ENCODE measurements around the gene UPF3A. TPM values are rescaled to one million over a fixed set of nuclear protein-coding genes. Genes with fewer than 3 reads are reported as not detected.

UPF3A gene
- total RNA-seq, 1 experiment from 2014 or later: 88.3 TPM

- TF ChIP-seq CTCF (IDR thresholded peaks at IDR 0.05; ENCODE audit: insufficient read depth in 1 of 2, low read depth in 1 of 2, low read length in 1 of 2, severe bottlenecking in 1 of 2, unreplicated experiment in 1 of 2): no peak
- CTCF ChIA-PET: no interaction called here
These were observed 42.9 kb downstream of the UPF3A start for GRCh38 chr13:114324334-114324733.

GRCh38 chr13:114325729-114326128 is 44.3 kb downstream of the UPF3A start:
- Mint-ChIP-seq H3K4me3 (ENCODE audit: unreplicated experiment) (no peak overlapping the region), H3K4me1 (ENCODE audit: low read depth, unreplicated experiment) (no peaks in the 10 kb centered on the region), H3K27ac (ENCODE audit: unreplicated experiment) (no peak overlapping the region), H3K9me3 (ENCODE audit: unreplicated experiment) (no peaks in the 10 kb centered on the region), H3K27me3 (ENCODE audit: insufficient read depth, unreplicated experiment) (no peaks in the 10 kb centered on the region), H3K36me3 (ENCODE audit: insufficient read depth, unreplicated experiment) (peaks cover 63% of the 10 kb centered on the region)
- no TSS peak for BruUV-seq (replicated peaks)
- 0 out of 2 replicates have a peak, but pooled peaks cover 2% of the 10 kb centered on the region for H3K9me3 ChIP-seq
- no peaks in the 10 kb centered on the region for H3K27me3 ChIP-seq (replicated peaks; ENCODE audit: control insufficient read depth, insufficient read depth, low read length)
- H3K4me3 ChIP-seq (ENCODE audit: low read depth, low read length): no peak overlapping the region
- no peak for TF ChIP-seq CTCF (IDR thresholded peaks at IDR 0.05; ENCODE audit: insufficient read depth in 1 of 2, low read depth in 1 of 2, low read length in 1 of 2, severe bottlenecking in 1 of 2, unreplicated experiment in 1 of 2)
- DNase-seq: no peak
- CTCF ChIA-PET: no interaction called here
- intact Hi-C loops (cut with micrococcal nuclease; ENCODE audit: unreplicated experiment): no loop called here
- POLR2A ChIA-PET: no interaction called here
- H3K36me3 ChIP-seq (ENCODE audit: control insufficient read depth, insufficient read depth, low read length): no peaks in the 10 kb centered on the region; the same call in 1 of the 2 replicates
- no peaks in the 10 kb centered on the region for H3K4me1 ChIP-seq

More at GRCh38 chr13:114324334-114324733, 42.9 kb downstream of the UPF3A start:
- POLR2A ChIA-PET: no interaction called here
- BruUV-seq (replicated peaks): no TSS peak
- Mint-ChIP-seq H3K36me3 (ENCODE audit: insufficient read depth, unreplicated experiment) (peaks cover 77% of the 10 kb centered on the region), H3K4me1 (ENCODE audit: low read depth, unreplicated experiment) (peaks cover 6% of the 10 kb centered on the region), H3K27me3 (ENCODE audit: insufficient read depth, unreplicated experiment) (no peaks in the 10 kb centered on the region), H3K4me3 (ENCODE audit: unreplicated experiment) (no peak overlapping the region), H3K9me3 (ENCODE audit: unreplicated experiment) (no peaks in the 10 kb centered on the region), H3K27ac (ENCODE audit: unreplicated experiment) (no peak overlapping the region)
- Histone ChIP-seq H3K36me3 (ENCODE audit: control insufficient read depth, insufficient read depth, low read length) (no peaks in the 10 kb centered on the region; the same call in 1 of the 2 replicates), H3K9me3 (0 out of 2 replicates have a peak, but pooled peaks cover 2% of the 10 kb centered on the region), H3K27me3 (replicated peaks; ENCODE audit: control insufficient read depth, insufficient read depth, low read length) (no peaks in the 10 kb centered on the region), H3K4me1 (no peaks in the 10 kb centered on the region), H3K4me3 (ENCODE audit: low read depth, low read length) (no peak overlapping the region)
- intact Hi-C loops (cut with micrococcal nuclease; ENCODE audit: unreplicated experiment): no loop called here
- no peak for DNase-seq

- 0 out of 2 replicates have a peak, but pooled peaks cover 2% of the 10 kb centered on the region for H3K9me3 ChIP-seq
- H3K4me3 ChIP-seq (ENCODE audit: low read depth, low read length): no peak overlapping the region
- intact Hi-C loops (cut with micrococcal nuclease; ENCODE audit: unreplicated experiment): no loop called here
- ChIA-PET CTCF (no interaction called here), POLR2A (no interaction called here)
- no peak for DNase-seq
- Mint-ChIP-seq H3K4me3 (ENCODE audit: unreplicated experiment) (no peak overlapping the region), H3K36me3 (ENCODE audit: insufficient read depth, unreplicated experiment) (peaks cover 40% of the 10 kb centered on the region), H3K27me3 (ENCODE audit: insufficient read depth, unreplicated experiment) (no peaks in the 10 kb centered on the region), H3K27ac (ENCODE audit: unreplicated experiment) (no peak overlapping the region), H3K4me1 (ENCODE audit: low read depth, unreplicated experiment) (no peaks in the 10 kb centered on the region), H3K9me3 (ENCODE audit: unreplicated experiment) (no peaks in the 10 kb centered on the region)
- no TSS peak for BruUV-seq (replicated peaks)
- TF ChIP-seq CTCF (IDR thresholded peaks at IDR 0.05; ENCODE audit: insufficient read depth in 1 of 2, low read depth in 1 of 2, low read length in 1 of 2, severe bottlenecking in 1 of 2, unreplicated experiment in 1 of 2): no peak
- H3K4me1 ChIP-seq: no peaks in the 10 kb centered on the region
- H3K27me3 ChIP-seq (replicated peaks; ENCODE audit: control insufficient read depth, insufficient read depth, low read length): no peaks in the 10 kb centered on the region
- H3K36me3 ChIP-seq (ENCODE audit: control insufficient read depth, insufficient read depth, low read length): no peaks in the 10 kb centered on the region; the same call in 1 of the 2 replicates
These were observed 46.6 kb downstream of the UPF3A start for GRCh38 chr13:114328034-114328433.
